AG04449 (cell line): ENCODE data around the gene DLD.
"Not testable (repeated sequence)": the region's sequence is repeated elsewhere in the genome, so short reads cannot be mapped to it uniquely, and the experiment has no call there.

Source experiments
- CTCF ChIA-PET: fragments of 350-600 bp; formaldehyde crosslinking; extraction: SDS; loops from one replicate; lab custom pipeline; 2021; ENCODE audit warnings: antibody characterized with exemption; lab: Yijun Ruan, JAX
- POLR2A ChIA-PET: fragments of 400-600, 350-600 bp; formaldehyde crosslinking; extraction: SDS; loops from one replicate; lab custom pipeline; 2020; ENCODE audit warnings: antibody characterized with exemption, inconsistent platforms; lab: Yijun Ruan, JAX
- DNase-seq: peaks from one replicate; pipeline ENCODE4 v3.0.0-alpha.2; 2010; ENCODE audit warnings: low read depth, low spot score
- H3K4me3 ChIP-seq: 2 replicates; pipeline ENCODE4 v1.5.1; 2011; ENCODE audit warnings: low read depth, mild to moderate bottlenecking, control low read depth, low read length
- CTCF ChIP-seq: IDR thresholded peaks from one replicate; pipeline ENCODE4 v1.5.1; 2011; ENCODE audit warnings: mild to moderate bottlenecking, moderate library complexity, low read length, control low read depth, inconsistent platforms; ENCODE audit not compliant: insufficient read depth; ENCODE audit errors: missing control alignments

DLD gene

DNA sequence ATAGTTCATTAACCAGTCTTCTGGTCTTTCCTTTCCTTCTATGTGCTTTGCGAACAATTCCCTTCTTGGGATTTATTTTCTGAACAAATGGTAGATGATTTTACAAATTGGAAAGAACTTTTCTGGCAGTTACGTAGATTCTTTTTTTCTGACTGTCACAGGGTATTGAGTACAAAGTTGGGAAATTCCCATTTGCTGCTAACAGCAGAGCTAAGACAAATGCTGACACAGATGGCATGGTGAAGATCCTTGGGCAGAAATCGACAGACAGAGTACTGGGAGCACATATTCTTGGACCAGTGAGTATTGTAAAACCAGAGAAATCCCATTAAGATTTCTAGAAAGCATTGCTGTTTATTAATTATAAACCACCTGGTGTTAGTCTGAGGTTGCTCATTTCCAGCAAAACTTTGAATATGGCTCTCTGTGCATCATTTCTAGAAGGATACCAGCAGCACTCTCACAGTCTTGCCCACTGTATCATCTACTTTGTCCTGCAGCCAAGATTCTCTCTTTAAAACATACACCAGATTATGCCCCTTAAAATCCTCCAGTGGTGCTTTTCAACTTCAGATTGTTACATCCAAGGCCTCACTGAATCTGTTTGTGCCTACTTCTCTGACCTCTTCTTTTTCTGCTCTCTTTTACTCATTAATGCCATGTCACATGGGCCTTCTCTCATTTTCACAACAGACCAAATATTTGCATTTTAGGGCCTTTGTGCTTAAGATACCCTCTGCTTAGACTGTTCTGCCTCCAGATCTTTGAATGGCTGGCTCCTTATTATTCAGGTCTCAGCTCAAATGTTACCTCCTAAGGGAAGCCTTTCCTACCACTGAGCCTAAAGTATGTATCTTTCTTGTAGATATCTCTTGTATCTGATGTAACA is 27.0 kb downstream of the DLD start:
- ChIA-PET POLR2A (interaction anchor here (1.1 kb wide), 1 partner anchor 15 kb away, joined by 3 read pairs; no protein-coding TSS in a partner anchor), CTCF (interaction anchor here (1.6 kb wide), 1 partner anchor 228 kb away, joined by 4 read pairs; no protein-coding TSS in a partner anchor)
- DNase-seq = no peak
- no peak for TF ChIP-seq CTCF
- H3K4me3 ChIP-seq = no peak overlapping the region

- ChIA-PET CTCF (interaction anchor here (0.9 to 1.2 kb wide), 2 partner anchors 9 to 227 kb away, joined by 4 read pairs; no protein-coding TSS in a partner anchor), POLR2A (no interaction called here)
- no peak for DNase-seq
- no peak for TF ChIP-seq CTCF
- no peak overlapping the region for H3K4me3 ChIP-seq
Measured at GRCh38 chr7:107918948-107919347, 28.0 kb downstream of the DLD start.

- no peak for TF ChIP-seq CTCF
- ChIA-PET CTCF (interaction anchor here (1.2 kb wide), 1 partner anchor 8 kb away, joined by 4 read pairs; no protein-coding TSS in a partner anchor), POLR2A (no interaction called here)
- H3K4me3 ChIP-seq = no peak overlapping the region
- DNase-seq = no peak
Measured at GRCh38 chr7:107920048-107920772, 29.2 kb downstream of the DLD start.

- H3K4me3 ChIP-seq, DNase-seq, CTCF ChIA-PET, POLR2A ChIA-PET: not testable (repeated sequence)
Measured at GRCh38 chr7:107921826-107922225, 30.8 kb downstream of the DLD start.

GRCh38 chr7:107922886-107923285 is 31.9 kb downstream of the DLD start:
- no peak for TF ChIP-seq CTCF
- POLR2A ChIA-PET = no interaction called here
- CTCF ChIA-PET = interaction anchor here (0.9 to 2.1 kb wide), 3 partner anchors 10 to 223 kb away, joined by 3 to 7 read pairs (median 5); no protein-coding TSS in a partner anchor
- DNase-seq = no peak
- H3K4me3 ChIP-seq = no peak overlapping the region

GRCh38 chr7:107924841-107925504 is 34.0 kb downstream of the DLD start:
- no peak for DNase-seq
- no peak overlapping the region for H3K4me3 ChIP-seq
- no peak for TF ChIP-seq CTCF
- ChIA-PET POLR2A (no interaction called here), CTCF (interaction anchor here (1.3 to 2.1 kb wide), 2 partner anchors 11 to 221 kb away, joined by 3 to 7 read pairs; no protein-coding TSS in a partner anchor)
